Liver (tissue), 9 donors: ENCODE data around the gene RHOU. TPM values are rescaled to one million over a fixed set of nuclear protein-coding genes. Genes with fewer than 3 reads are reported as not detected.

ENCODE experiments used
- DNase-seq: peaks from one replicate; pipeline ENCODE4 v3.0.0-alpha.2; 2017; ENCODE audit warnings: low spot score
- H3K27ac ChIP-seq, 2 donors: one replicate each; pipeline ENCODE4 v1.7.0; 2013; ENCODE audit warnings: inconsistent platforms in 2 of 2, low read length in 2 of 2, control low read depth in 1 of 2, low read depth in 1 of 2, mild to moderate bottlenecking in 1 of 2
- H3K27me3 ChIP-seq, 4 donors: one replicate each; pipeline versions ENCODE4 v1.6.1 to v1.7.0; 2013; ENCODE audit warnings: low read length in 3 of 4, inconsistent platforms in 1 of 4, mild to moderate bottlenecking in 1 of 4, moderate library complexity in 1 of 4; ENCODE audit not compliant: control insufficient read depth in 4 of 4, insufficient read depth in 4 of 4
- H3K36me3 ChIP-seq, 4 donors: one replicate each; pipeline versions ENCODE4 v1.6.1 to v1.7.0; 2013; ENCODE audit warnings: low read length in 3 of 4, mild to moderate bottlenecking in 3 of 4, low read depth in 1 of 4, moderate library complexity in 1 of 4; ENCODE audit not compliant: control insufficient read depth in 4 of 4, insufficient read depth in 3 of 4
- H3K4me1 ChIP-seq, 4 donors: one replicate each; pipeline versions ENCODE4 v1.6.1 to v1.7.0; 2013; ENCODE audit warnings: low read length in 3 of 4, mild to moderate bottlenecking in 3 of 4, moderate library complexity in 1 of 4; ENCODE audit not compliant: control insufficient read depth in 4 of 4, insufficient read depth in 4 of 4
- H3K4me3 ChIP-seq, 3 donors: one replicate each; pipeline versions ENCODE4 v1.6.1 to v1.7.0; 2013; ENCODE audit warnings: low read length in 3 of 3, control low read depth in 1 of 3, low read depth in 1 of 3, mild to moderate bottlenecking in 1 of 3
- H3K9ac ChIP-seq, 2 donors: one replicate each; pipeline ENCODE4 v1.7.0; 2013; ENCODE audit warnings: low read length in 2 of 2, mild to moderate bottlenecking in 2 of 2, moderate library complexity in 2 of 2, control low read depth in 1 of 2, low read depth in 1 of 2
- H3K9me3 ChIP-seq, 4 donors: one replicate each; pipeline versions ENCODE4 v1.6.1 to v1.7.0; 2013; ENCODE audit warnings: low read length in 3 of 4; ENCODE audit not compliant: control insufficient read depth in 4 of 4
- ATF3 ChIP-seq: IDR thresholded peaks from 2 replicates; pipeline ENCODE4 v1.6.1; 2016; ENCODE audit warnings: antibody characterized with exemption
- GABPA ChIP-seq, 2 donors: IDR thresholded peaks in 1 of 2; conservative IDR thresholded peaks in 1 of 2; 2 replicates each; pipeline ENCODE4 v1.6.1; 2016; ENCODE audit warnings: antibody characterized with exemption in 2 of 2, mild to moderate bottlenecking in 1 of 2, moderate library complexity in 1 of 2
- HNF4A ChIP-seq, 2 donors: conservative IDR thresholded peaks; 2 replicates each; pipeline ENCODE4 v1.6.1; 2016; ENCODE audit warnings: antibody characterized with exemption in 2 of 2, mild to moderate bottlenecking in 2 of 2
- HNF4G ChIP-seq: IDR thresholded peaks from 2 replicates; pipeline ENCODE4 v1.6.1; 2016; ENCODE audit warnings: antibody characterized with exemption
- NR2F2 ChIP-seq: IDR thresholded peaks from 2 replicates; pipeline ENCODE4 v1.6.1; 2016; ENCODE audit warnings: antibody characterized with exemption
- RAD21 ChIP-seq, 2 donors: IDR thresholded peaks; 2 replicates each; pipeline ENCODE4 v1.6.1; 2016; ENCODE audit warnings: antibody characterized with exemption in 2 of 2, mild to moderate bottlenecking in 2 of 2
- REST ChIP-seq: IDR thresholded peaks from 2 replicates; pipeline ENCODE4 v1.6.1; 2016; ENCODE audit warnings: antibody characterized with exemption, mild to moderate bottlenecking
- SP1 ChIP-seq: IDR thresholded peaks from 2 replicates; pipeline ENCODE4 v1.6.1; 2018; ENCODE audit warnings: antibody characterized with exemption, mild to moderate bottlenecking
- ZBTB33 ChIP-seq: IDR thresholded peaks from 2 replicates; pipeline ENCODE4 v1.6.1; 2016; ENCODE audit warnings: antibody characterized with exemption
- WGBS: extraction: QIAGEN DNeasy Blood & Tissue Kit; methylation state at CpG from one replicate; pipeline ENCODE4 v1.1.7; 2013; 5-methylcytosine and 5-hydroxymethylcytosine counted together
- polyA plus RNA-seq, 2 donors: library from polyadenylated mRNA; stranded (reverse) in 1 of 2; unstranded in 1 of 2; fragments of 200-250 nt in 1 of 2; fragments of >200 nt in 1 of 2; fragmentation: Nextera tagmentation in 1 of 2; extraction: Ambion mirVana in 1 of 2; gene quantifications; one replicate each; pipeline versions ENCODE4 v1.2.1 to v1.2.3, GENCODE V29; 2013 to 2015
- total RNA-seq, 2 donors: library from RNA; depleted of rRNA; stranded (reverse); fragments of >200 nt; gene quantifications; one replicate each; pipeline ENCODE4 v1.2.3, GENCODE V29; 2014
- TF ChIP-seq, protein P1 (sequence below): fragments of 150-350 bp; IDR thresholded peaks from 2 replicates; pipeline ENCODE4 v1.5.1; 2017; ENCODE audit warnings: improper control_type of control experiment, low read depth, low read length; ENCODE audit not compliant: missing input control
- TF ChIP-seq, protein P2 (sequence below): IDR thresholded peaks from 2 replicates; pipeline ENCODE4 v1.6.1; 2016; ENCODE audit warnings: antibody characterized with exemption
- donor health status: healthy.
- donor health status: healthy.
- donor health status: healthy.
- donor health status: healthy.
- donor health status: healthy.

Gene RHOU
- total RNA-seq (10 to 100 TPM; 11.3 to 12.0 TPM), polyA plus RNA-seq (10 to 100 TPM in 1 of 2 donors, 1 to 10 TPM in 1; 6.4 to 11.8 TPM)

GRCh38 chr1:228734881-228735801 lies at the start of gene RHOU:
TSS of gene RHOU (plus strand) at chr1:228735479. CDS start at chr1:228735743, 264 bp downstream.
- DNase-seq = peak; percentile 79
- TF ChIP-seq, protein P1, sequence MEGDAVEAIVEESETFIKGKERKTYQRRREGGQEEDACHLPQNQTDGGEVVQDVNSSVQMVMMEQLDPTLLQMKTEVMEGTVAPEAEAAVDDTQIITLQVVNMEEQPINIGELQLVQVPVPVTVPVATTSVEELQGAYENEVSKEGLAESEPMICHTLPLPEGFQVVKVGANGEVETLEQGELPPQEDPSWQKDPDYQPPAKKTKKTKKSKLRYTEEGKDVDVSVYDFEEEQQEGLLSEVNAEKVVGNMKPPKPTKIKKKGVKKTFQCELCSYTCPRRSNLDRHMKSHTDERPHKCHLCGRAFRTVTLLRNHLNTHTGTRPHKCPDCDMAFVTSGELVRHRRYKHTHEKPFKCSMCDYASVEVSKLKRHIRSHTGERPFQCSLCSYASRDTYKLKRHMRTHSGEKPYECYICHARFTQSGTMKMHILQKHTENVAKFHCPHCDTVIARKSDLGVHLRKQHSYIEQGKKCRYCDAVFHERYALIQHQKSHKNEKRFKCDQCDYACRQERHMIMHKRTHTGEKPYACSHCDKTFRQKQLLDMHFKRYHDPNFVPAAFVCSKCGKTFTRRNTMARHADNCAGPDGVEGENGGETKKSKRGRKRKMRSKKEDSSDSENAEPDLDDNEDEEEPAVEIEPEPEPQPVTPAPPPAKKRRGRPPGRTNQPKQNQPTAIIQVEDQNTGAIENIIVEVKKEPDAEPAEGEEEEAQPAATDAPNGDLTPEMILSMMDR = peak; percentile 88
- TF ChIP-seq SP1 (no peak), ZBTB33 (no peak), GABPA (IDR thresholded peaks at IDR 0.05 in 1 of 2, conservative IDR thresholded peaks at IDR 0.05 in 1 of 2) (no peak), RAD21 (IDR thresholded peaks at IDR 0.05) (peak; percentile 49 to 59), REST (peak; percentile 38), ATF3 (no peak), NR2F2 (no peak), HNF4A (conservative IDR thresholded peaks at IDR 0.05) (no peak)
- Histone ChIP-seq H3K9ac (peak within 1 kb of the TSS; percentile 90 to 99), H3K9me3 (no peaks in the 10 kb centered on the region), H3K27me3 (no peaks in the 10 kb centered on the region), H3K4me1 (peaks cover 8 to 30% (median 18%) of the 10 kb centered on the region in 4 donors), H3K4me3 (peak within 1 kb of the TSS; percentile 73 to 98 (median 86)), H3K27ac (peak within 1 kb of the TSS; percentile 95 to 100), H3K36me3 (peaks cover 1 to 7% (median 3%) of the 10 kb centered on the region in 4 donors)
- under 1% methylated on average over 107 of the region's 107 CpGs for WGBS

DNA sequence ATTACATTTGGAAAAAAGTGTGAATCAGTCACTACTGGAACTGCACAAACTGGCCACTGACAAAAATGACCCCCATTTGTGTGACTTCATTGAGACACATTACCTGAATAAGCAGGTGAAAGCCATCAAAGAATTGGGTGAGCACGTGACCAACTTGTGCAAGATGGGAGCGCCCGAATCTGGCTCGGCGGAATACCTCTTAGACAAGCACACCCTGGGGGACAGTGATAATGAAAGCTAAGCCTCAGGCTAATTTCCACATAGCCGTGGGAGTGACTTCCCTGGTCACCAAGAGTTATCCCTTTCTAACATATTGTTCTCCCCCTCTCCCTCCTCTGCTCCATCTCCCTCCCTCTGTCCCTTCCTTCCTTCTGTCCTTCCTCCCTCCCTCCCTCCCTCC lies 47.7 kb upstream of the RHOU start:
- TF ChIP-seq, protein P2, sequence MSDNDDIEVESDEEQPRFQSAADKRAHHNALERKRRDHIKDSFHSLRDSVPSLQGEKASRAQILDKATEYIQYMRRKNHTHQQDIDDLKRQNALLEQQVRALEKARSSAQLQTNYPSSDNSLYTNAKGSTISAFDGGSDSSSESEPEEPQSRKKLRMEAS = no peak
- TF ChIP-seq RAD21 (IDR thresholded peaks at IDR 0.05) = no peak
- no peak for TF ChIP-seq HNF4G
- no peak for TF ChIP-seq GABPA (IDR thresholded peaks at IDR 0.05 in 1 of 2, conservative IDR thresholded peaks at IDR 0.05 in 1 of 2)
- TF ChIP-seq ATF3 = no peak
- no peak for TF ChIP-seq NR2F2
- Histone ChIP-seq H3K4me3 (no peak overlapping the region), H3K9ac (no peak overlapping the region)

More for the DNA sequence above, 47.7 kb upstream of the RHOU start:
- 87% methylated on average over 6 of the region's 6 CpGs for WGBS
- Histone ChIP-seq H3K4me1 (peaks cover 0 to 3% (median 0%) of the 10 kb centered on the region in 4 donors), H3K27ac (no peak overlapping the region), H3K27me3 (no peaks in the 10 kb centered on the region), H3K36me3 (no peaks in the 10 kb centered on the region), H3K9me3 (no peaks in the 10 kb centered on the region)
- DNase-seq = no peak
